ENCODE measurements around the gene RBFA.

GRCh38 chr18:80037869-80038630, 3.8 kb downstream of the RBFA start:
- TF ChIP-seq POLR2A (IDR thresholded peaks at IDR 0.05) (no peak), CTCF (IDR thresholded peaks at IDR 0.05) (no peak), POLR2AphosphoS5 (IDR thresholded peaks at IDR 0.05) (no peak)

Measured in prostate gland (tissue), 2 donors.